Aorta (tissue), 5 donors: ENCODE results near the gene OGFR. TPM values are rescaled to one million over a fixed set of nuclear protein-coding genes. Genes with fewer than 3 reads are reported as not detected.
"Not testable (repeated sequence)": the region's sequence is repeated elsewhere in the genome, so short reads cannot be mapped to it uniquely, and the experiment has no call there.

Source experiments
- ATAC-seq: fragments of 200-7000 bp; cut with Tn5 transposase; one replicate; pipeline ENCODE4 v1.9.1; 2022; ENCODE audit warnings: moderate library complexity; ENCODE audit not compliant: low FRiP score
- DNase-seq, 2 donors: peaks; one replicate each; pipeline ENCODE4 v3.0.0-alpha.2; 2020
- H3K27ac ChIP-seq, 2 donors: one replicate each; pipeline ENCODE4 v1.5.1; 2013; ENCODE audit warnings: low read length in 2 of 2, mild to moderate bottlenecking in 2 of 2, moderate library complexity in 2 of 2, control low read depth in 1 of 2, inconsistent platforms in 1 of 2, low read depth in 1 of 2
- H3K27me3 ChIP-seq, 2 donors: one replicate each; pipeline ENCODE4 v1.6.1; 2013; ENCODE audit warnings: control low read depth in 1 of 2, low read length in 1 of 2, mild to moderate bottlenecking in 1 of 2, moderate library complexity in 1 of 2; ENCODE audit not compliant: insufficient read depth in 2 of 2, control insufficient read depth in 1 of 2
- H3K36me3 ChIP-seq, 2 donors: one replicate each; pipeline ENCODE4 v1.6.1; 2013; ENCODE audit warnings: control low read depth in 1 of 2, low read length in 1 of 2, mild to moderate bottlenecking in 1 of 2; ENCODE audit not compliant: insufficient read depth in 2 of 2, control insufficient read depth in 1 of 2
- H3K4me1 ChIP-seq, 2 donors: one replicate each; pipeline ENCODE4 v1.6.1; 2013; ENCODE audit warnings: low read length in 2 of 2, control low read depth in 1 of 2, mild to moderate bottlenecking in 1 of 2, moderate library complexity in 1 of 2; ENCODE audit not compliant: insufficient read depth in 2 of 2, control insufficient read depth in 1 of 2
- H3K4me3 ChIP-seq, 2 donors: one replicate each; pipeline ENCODE4 v1.5.1; 2013; ENCODE audit warnings: low read length in 2 of 2, control low read depth in 1 of 2, mild to moderate bottlenecking in 1 of 2
- H3K9me3 ChIP-seq: one replicate; pipeline ENCODE4 v1.6.1; 2013; ENCODE audit warnings: mild to moderate bottlenecking, low read length; ENCODE audit not compliant: control insufficient read depth
- WGBS, 2 donors: extraction: QIAGEN DNeasy Blood & Tissue Kit; methylation state at CpG; one replicate each; pipeline ENCODE4 v1.1.7; 2013; 5-methylcytosine and 5-hydroxymethylcytosine counted together
- intact Hi-C, 2 donors: fragments of 100-400 bp; cut with DNase I; formaldehyde crosslinking; loops; one replicate each; pipeline versions ENCODE4 v1.14.2 to v1.15.0; 2022
- polyA plus RNA-seq, 2 donors: library from polyadenylated mRNA; stranded (reverse); fragments of 200-250 nt; gene quantifications; one replicate each; pipeline ENCODE4 v1.2.3, GENCODE V29; 2013
- total RNA-seq, 2 donors: library from RNA; stranded (reverse); fragmentation: NEBNext Ultra II Directional; extraction: Animal tissue kit (Norgen Biotek cat#: 25700); gene quantifications; one replicate each; pipeline ENCODE4 v1.2.1, GENCODE V29; 2021
- donor health status: healthy with polysubstance abuse.
- donor health status: Bipolar disorder and iron deficiency.
- donor health status: DM: no; HTN: no; CAD: no.
- donor health status: DM: no; HTN: no; CAD: no.
- donor health status: DM: yes; HTN: yes; CAD: no.

The OGFR gene
- total and polyA plus RNA-seq, 4 donors, result 18.5 to 58.8 (median 37.1) TPM

DNA sequence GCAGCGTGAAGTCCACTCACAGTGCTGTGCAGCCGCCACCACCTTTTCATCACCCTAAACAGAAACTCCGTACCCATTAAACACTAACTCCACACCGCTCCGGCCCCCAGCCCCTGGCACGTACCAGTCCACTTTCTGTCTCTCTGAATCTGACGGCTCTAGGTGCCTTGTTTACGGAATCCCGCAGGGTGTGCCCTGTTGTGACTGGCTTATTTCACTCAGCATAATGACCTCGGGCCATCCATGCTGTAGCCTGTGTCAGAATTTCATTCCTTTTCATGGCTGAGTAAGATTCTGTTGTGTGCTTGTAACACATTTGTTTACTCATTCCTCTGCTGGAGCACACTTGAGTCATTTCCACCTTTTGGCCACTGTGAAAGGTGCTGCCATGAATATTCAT is 39.0 kb downstream of the OGFR start:
- Histone ChIP-seq H3K9me3 (no peaks in the 10 kb centered on the region), H3K4me1 (no peaks in the 10 kb centered on the region), H3K36me3 (no peaks in the 10 kb centered on the region), H3K27ac (no peak overlapping the region), H3K4me3 (no peak overlapping the region), H3K27me3 (no peaks in the 10 kb centered on the region)
- DNase-seq (no peak), ATAC-seq (no peak)
- WGBS, 2 donors, result 96 to 97% methylated on average over 10 of the region's 10 CpGs
- intact Hi-C loops, result no loop called here

- 97% methylated on average over 7 of the region's 7 CpGs for WGBS, 2 donors
- no peak for ATAC-seq
Observed at GRCh38 chr20:62844182-62844581, 39.5 kb downstream of the OGFR start.

DNA sequence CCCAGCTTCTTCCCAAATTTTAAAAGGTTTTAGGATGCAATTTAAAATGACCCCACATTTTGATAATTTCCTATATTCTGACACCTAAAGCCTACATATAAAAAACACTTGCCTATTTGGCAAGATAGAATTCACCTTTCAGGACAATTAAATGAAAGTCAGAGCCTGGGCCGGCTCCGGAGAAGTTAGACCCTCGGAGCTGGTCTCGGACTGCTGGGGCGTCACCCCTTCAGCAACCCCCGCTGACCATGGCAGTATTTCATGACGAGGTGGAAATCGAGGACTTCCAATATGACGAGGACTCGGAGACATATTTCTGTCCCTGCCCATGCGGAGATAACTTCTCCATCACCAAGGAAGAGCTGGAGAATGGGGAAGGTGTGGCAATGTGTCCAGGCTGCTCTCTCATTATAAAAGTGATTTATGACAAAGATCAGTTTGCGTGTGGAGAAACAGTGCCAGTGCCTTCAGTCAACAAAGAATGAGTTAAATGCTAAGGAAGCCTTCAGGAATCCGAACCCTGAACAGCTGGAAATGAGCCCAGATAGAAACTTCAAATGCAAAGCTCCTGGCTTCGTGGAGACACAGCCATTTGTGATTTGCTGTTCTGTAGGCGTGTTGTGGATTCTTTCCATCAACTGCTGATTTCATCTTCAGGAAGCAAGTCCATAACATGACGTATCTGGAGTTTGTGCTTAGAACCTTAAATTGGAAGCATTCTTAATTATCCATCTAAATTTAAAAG is 41.0 kb downstream of the OGFR start:
- no peak overlapping the region for H3K4me3 ChIP-seq
- H3K27me3 ChIP-seq, result no peaks in the 10 kb centered on the region
- no peak for ATAC-seq
- intact Hi-C loops, result no loop called here
- H3K4me1 ChIP-seq, result no peaks in the 10 kb centered on the region
- DNase-seq, result no peak
- H3K36me3 ChIP-seq, result no peaks in the 10 kb centered on the region
- no peaks in the 10 kb centered on the region for H3K9me3 ChIP-seq
- H3K27ac ChIP-seq, result no peak overlapping the region
- 95% methylated on average over 16 of the region's 16 CpGs for whole genome bisulfite sequencing, 2 donors

More at GRCh38 chr20:62844182-62844581, 39.5 kb downstream of the OGFR start:
- DNase-seq, result no peak
- Histone ChIP-seq H3K4me3 (no peak overlapping the region), H3K27ac (no peak overlapping the region), H3K27me3 (no peaks in the 10 kb centered on the region), H3K36me3 (no peaks in the 10 kb centered on the region), H3K9me3 (no peaks in the 10 kb centered on the region), H3K4me1 (no peaks in the 10 kb centered on the region)
- intact Hi-C loops, result no loop called here

- H3K4me3 ChIP-seq, result no peak overlapping the region
- no peak overlapping the region for H3K27ac ChIP-seq
- no peaks in the 10 kb centered on the region for H3K4me1 ChIP-seq
- intact Hi-C loops, result no loop called here
- H3K27me3 ChIP-seq, result no peaks in the 10 kb centered on the region
- DNase-seq (no peak), ATAC-seq (no peak)
- no peaks in the 10 kb centered on the region for H3K9me3 ChIP-seq
- 92 to 93% methylated on average over 19 of the region's 19 CpGs for WGBS, 2 donors
- H3K36me3 ChIP-seq, result no peaks in the 10 kb centered on the region
Observed at GRCh38 chr20:62846166-62846890, 41.7 kb downstream of the OGFR start.

DNA sequence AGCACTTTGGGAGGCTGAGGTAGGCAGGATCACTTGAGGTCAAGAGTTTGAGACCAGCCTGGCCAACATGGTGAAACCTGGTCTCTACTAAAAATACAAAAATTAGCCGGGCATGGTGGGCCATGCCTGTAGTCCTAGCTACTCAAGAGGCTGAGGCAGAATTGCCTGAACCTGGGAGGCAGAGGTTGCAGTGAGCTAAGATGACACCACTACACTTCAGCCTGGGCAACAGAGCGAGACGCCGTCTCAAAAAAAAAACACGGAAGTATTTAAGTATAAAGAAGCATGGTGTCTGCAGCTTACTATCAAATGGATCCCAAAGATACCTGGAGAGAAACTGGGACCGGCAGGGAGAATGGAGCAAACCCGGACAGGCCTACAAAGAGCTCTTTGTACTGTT is 44.3 kb downstream of the OGFR start:
- H3K36me3 ChIP-seq, intact Hi-C loops, H3K9me3 ChIP-seq, ATAC-seq, H3K4me3 ChIP-seq, H3K4me1 ChIP-seq, DNase-seq, H3K27me3 ChIP-seq, H3K27ac ChIP-seq: not testable (repeated sequence)
- 96 to 97% methylated on average over 7 of the region's 7 CpGs for WGBS, 2 donors

DNA sequence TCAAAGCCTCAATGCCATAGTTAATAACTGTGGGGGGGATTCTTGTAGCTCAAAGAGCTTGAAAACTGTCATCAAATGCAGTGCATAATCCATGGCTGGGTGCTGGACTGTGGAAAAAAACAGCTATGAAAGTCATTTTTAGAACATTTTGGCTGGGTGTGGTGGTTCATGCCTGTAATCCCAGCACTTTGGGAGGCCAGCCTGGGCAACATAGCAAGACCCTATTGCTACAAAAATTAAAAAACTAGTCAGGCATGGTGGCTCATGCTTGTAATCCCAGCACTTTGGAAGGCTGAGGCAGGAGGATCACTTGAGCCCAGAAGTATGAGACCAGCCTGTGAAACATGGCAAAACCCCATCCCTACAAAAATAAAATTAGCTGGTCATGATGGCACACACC is 44.8 kb downstream of the OGFR start:
- Histone ChIP-seq H3K4me1 (no peaks in the 10 kb centered on the region), H3K27ac (no peak overlapping the region), H3K36me3 (no peaks in the 10 kb centered on the region), H3K9me3 (no peaks in the 10 kb centered on the region), H3K27me3 (no peaks in the 10 kb centered on the region), H3K4me3 (no peak overlapping the region)
- ATAC-seq, result no peak
- no peak for DNase-seq
- intact Hi-C loops, result no loop called here

GRCh38 chr20:62850333-62850974 is 45.8 kb downstream of the OGFR start:
- no peaks in the 10 kb centered on the region for H3K36me3 ChIP-seq
- H3K4me1 ChIP-seq, result no peaks in the 10 kb centered on the region
- no peaks in the 10 kb centered on the region for H3K27me3 ChIP-seq
- H3K9me3 ChIP-seq, result no peaks in the 10 kb centered on the region
- no peak overlapping the region for H3K4me3 ChIP-seq
- WGBS, 2 donors, result 89 to 90% methylated on average over 22 of the region's 22 CpGs
- ATAC-seq (no peak), DNase-seq (peak in 1 of 2 donors; percentile 65)
- intact Hi-C loops, result no loop called here
- H3K27ac ChIP-seq, result no peak overlapping the region

- no peaks in the 10 kb centered on the region for H3K4me1 ChIP-seq
- peaks cover 0 to 2% of the 10 kb centered on the region in 2 donors for H3K36me3 ChIP-seq
- intact Hi-C loops, result no loop called here
- H3K27me3 ChIP-seq, result no peaks in the 10 kb centered on the region
- ATAC-seq (no peak), DNase-seq (peak in 1 of 2 donors; percentile 53)
- no peak overlapping the region for H3K27ac ChIP-seq
- H3K4me3 ChIP-seq, result no peak overlapping the region
- 91% methylated on average over 8 of the region's 8 CpGs for WGBS, 2 donors
- no peaks in the 10 kb centered on the region for H3K9me3 ChIP-seq
Observed at GRCh38 chr20:62852196-62852595, 47.6 kb downstream of the OGFR start.
